Lower leg skin (tissue), 3 donors: ENCODE results near the gene GPBP1.

Experiments
- POLR2A ChIP-seq, 2 donors: fragments of 450-650 bp; IDR thresholded peaks; one replicate each; pipeline ENCODE4 v1.6.1; 2016 to 2017; ENCODE audit warnings: antibody characterized with exemption in 2 of 2, mild to moderate bottlenecking in 1 of 2, moderate library complexity in 1 of 2
- TF ChIP-seq, protein P1 (sequence below), 3 donors: fragments of 450-650 bp; IDR thresholded peaks; one replicate each; pipeline ENCODE4 v1.5.1; 2016; ENCODE audit warnings: antibody characterized with exemption in 3 of 3, mild to moderate bottlenecking in 3 of 3, moderate library complexity in 2 of 3

DNA sequence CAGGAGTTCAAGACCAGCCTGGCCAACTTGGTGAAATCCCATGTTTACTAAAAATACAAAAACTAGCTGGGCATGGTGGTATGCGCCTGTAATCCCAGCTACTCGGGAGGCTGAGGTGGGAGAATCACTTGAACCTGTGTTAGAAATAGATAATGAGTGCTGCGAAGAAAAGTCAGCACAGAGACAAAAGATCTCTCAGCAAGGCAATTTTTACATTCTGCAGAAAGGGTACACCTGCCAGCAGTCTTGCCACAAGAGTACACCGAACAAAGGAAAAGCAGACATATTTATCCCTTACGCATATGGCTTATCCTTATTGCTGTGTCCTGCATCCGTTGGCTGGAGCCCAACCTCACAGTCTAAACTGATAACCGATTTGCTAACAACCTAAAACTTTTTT, 16.2 kb upstream of the GPBP1 start:
- TF ChIP-seq, protein P1, sequence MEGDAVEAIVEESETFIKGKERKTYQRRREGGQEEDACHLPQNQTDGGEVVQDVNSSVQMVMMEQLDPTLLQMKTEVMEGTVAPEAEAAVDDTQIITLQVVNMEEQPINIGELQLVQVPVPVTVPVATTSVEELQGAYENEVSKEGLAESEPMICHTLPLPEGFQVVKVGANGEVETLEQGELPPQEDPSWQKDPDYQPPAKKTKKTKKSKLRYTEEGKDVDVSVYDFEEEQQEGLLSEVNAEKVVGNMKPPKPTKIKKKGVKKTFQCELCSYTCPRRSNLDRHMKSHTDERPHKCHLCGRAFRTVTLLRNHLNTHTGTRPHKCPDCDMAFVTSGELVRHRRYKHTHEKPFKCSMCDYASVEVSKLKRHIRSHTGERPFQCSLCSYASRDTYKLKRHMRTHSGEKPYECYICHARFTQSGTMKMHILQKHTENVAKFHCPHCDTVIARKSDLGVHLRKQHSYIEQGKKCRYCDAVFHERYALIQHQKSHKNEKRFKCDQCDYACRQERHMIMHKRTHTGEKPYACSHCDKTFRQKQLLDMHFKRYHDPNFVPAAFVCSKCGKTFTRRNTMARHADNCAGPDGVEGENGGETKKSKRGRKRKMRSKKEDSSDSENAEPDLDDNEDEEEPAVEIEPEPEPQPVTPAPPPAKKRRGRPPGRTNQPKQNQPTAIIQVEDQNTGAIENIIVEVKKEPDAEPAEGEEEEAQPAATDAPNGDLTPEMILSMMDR (IDR thresholded peaks at IDR 0.05): no peak
- TF ChIP-seq POLR2A (IDR thresholded peaks at IDR 0.05): no peak
